NCI-H187 (cell line): Measurements from ENCODE around the gene SPEF1.
"Not testable (repeated sequence)": the region's sequence is repeated elsewhere in the genome, so short reads cannot be mapped to it uniquely, and the experiment has no call there.

Experiments
- DNase-seq, 2 experiments: peaks; one replicate each; lab custom pipeline; 2025; lab: John Stamatoyannopoulos, UW

SPEF1 gene

GRCh38 chr20:3808544-3808943 is 27.3 kb upstream of the SPEF1 start:
- no peak for DNase-seq

- DNase-seq, result no peak
Observed at GRCh38 chr20:3804781-3805180, 23.5 kb upstream of the SPEF1 start.

GRCh38 chr20:3804254-3804751 is 23.1 kb upstream of the SPEF1 start:
- DNase-seq, result no peak

GRCh38 chr20:3803854-3804253 is 22.6 kb upstream of the SPEF1 start:
- no peak for DNase-seq

- DNase-seq, result no peak
Observed at GRCh38 chr20:3803289-3803688, 22.0 kb upstream of the SPEF1 start.

GRCh38 chr20:3802524-3803239 is 21.4 kb upstream of the SPEF1 start:
- no peak for DNase-seq

- DNase-seq, result no peak
Observed at GRCh38 chr20:3801846-3802245, 20.6 kb upstream of the SPEF1 start.

- DNase-seq, result no peak
Observed at GRCh38 chr20:3801299-3801698, 20.1 kb upstream of the SPEF1 start.

- no peak for DNase-seq
Observed at GRCh38 chr20:3800878-3801260, 19.6 kb upstream of the SPEF1 start.

GRCh38 chr20:3800256-3800877 is 19.1 kb upstream of the SPEF1 start:
- no peak for DNase-seq

GRCh38 chr20:3798908-3799248 is 17.6 kb upstream of the SPEF1 start:
- DNase-seq, result no peak

- DNase-seq, result no peak
Observed at GRCh38 chr20:3798373-3798768, 17.1 kb upstream of the SPEF1 start.

GRCh38 chr20:3797592-3798372 is 16.5 kb upstream of the SPEF1 start:
- peak; percentile 45 to 62 for DNase-seq

- no peak for DNase-seq
Observed at GRCh38 chr20:3797226-3797545, 15.9 kb upstream of the SPEF1 start.

GRCh38 chr20:3796477-3797225 is 15.4 kb upstream of the SPEF1 start:
- DNase-seq, result no peak

GRCh38 chr20:3795511-3796468 is 14.5 kb upstream of the SPEF1 start, which contains the start of gene CDC25B:
Gene CDC25B, plus strand, starts transcription at chr20:3796310. Its CDS starts 222 bp downstream, at chr20:3796532.
- DNase-seq, result peak; percentile 93 to 97

- DNase-seq, result no peak
Observed at GRCh38 chr20:3794701-3795420, 13.6 kb upstream of the SPEF1 start.

- DNase-seq, result not testable (repeated sequence)
Observed at GRCh38 chr20:3794168-3794567, 12.9 kb upstream of the SPEF1 start.

GRCh38 chr20:3789201-3789600 is 8.0 kb upstream of the SPEF1 start:
- DNase-seq, result not testable (repeated sequence)

GRCh38 chr20:3788685-3789155 is 7.5 kb upstream of the SPEF1 start:
- DNase-seq, result no peak
